ENCODE data around the gene CRABP2. TPM values are rescaled to one million over a fixed set of nuclear protein-coding genes. Genes with fewer than 3 reads are reported as not detected.

The CRABP2 gene
- total RNA-seq, 1 donor from 2014 or later: 146 TPM

DNA sequence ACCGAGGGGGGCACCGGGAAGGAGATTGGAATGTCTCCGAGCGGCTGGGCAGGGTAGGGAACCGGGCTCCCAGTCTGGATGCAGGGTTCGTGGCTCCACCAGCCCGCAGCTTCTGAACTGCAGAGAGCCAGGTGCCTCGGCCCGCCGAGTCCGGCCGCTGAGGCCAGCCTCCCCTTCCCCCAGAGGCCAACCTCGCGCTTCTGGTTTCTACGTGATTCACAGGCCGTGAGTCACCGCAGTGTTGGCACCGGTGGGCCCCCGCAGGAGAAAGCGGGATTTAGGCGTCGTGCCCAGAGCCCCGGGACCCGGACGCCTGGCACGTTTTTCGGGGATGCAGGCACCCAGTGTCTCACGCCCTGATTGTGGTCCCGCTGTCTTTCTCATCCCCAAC, 458 bp downstream of the CRABP2 start:
- TF ChIP-seq, protein P1, sequence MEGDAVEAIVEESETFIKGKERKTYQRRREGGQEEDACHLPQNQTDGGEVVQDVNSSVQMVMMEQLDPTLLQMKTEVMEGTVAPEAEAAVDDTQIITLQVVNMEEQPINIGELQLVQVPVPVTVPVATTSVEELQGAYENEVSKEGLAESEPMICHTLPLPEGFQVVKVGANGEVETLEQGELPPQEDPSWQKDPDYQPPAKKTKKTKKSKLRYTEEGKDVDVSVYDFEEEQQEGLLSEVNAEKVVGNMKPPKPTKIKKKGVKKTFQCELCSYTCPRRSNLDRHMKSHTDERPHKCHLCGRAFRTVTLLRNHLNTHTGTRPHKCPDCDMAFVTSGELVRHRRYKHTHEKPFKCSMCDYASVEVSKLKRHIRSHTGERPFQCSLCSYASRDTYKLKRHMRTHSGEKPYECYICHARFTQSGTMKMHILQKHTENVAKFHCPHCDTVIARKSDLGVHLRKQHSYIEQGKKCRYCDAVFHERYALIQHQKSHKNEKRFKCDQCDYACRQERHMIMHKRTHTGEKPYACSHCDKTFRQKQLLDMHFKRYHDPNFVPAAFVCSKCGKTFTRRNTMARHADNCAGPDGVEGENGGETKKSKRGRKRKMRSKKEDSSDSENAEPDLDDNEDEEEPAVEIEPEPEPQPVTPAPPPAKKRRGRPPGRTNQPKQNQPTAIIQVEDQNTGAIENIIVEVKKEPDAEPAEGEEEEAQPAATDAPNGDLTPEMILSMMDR (IDR thresholded peaks at IDR 0.05): no peak
- no peaks in the 10 kb centered on the region for H3K27me3 Mint-ChIP-seq (ENCODE audit: unreplicated experiment)
- H3K9me3 Mint-ChIP-seq (ENCODE audit: unreplicated experiment): no peaks in the 10 kb centered on the region
- H3K4me1 Mint-ChIP-seq (ENCODE audit: unreplicated experiment): peaks cover 71% of the 10 kb centered on the region
- H3K4me3 Mint-ChIP-seq (ENCODE audit: unreplicated experiment): peak overlapping the region; percentile 78
- DNase-seq (ENCODE audit: extremely low spot score, unreplicated experiment): peak; percentile 86
- H3K36me3 Mint-ChIP-seq (ENCODE audit: unreplicated experiment): peaks cover 11% of the 10 kb centered on the region
- H3K27ac Mint-ChIP-seq (ENCODE audit: unreplicated experiment): peak overlapping the region; percentile 95

DNA sequence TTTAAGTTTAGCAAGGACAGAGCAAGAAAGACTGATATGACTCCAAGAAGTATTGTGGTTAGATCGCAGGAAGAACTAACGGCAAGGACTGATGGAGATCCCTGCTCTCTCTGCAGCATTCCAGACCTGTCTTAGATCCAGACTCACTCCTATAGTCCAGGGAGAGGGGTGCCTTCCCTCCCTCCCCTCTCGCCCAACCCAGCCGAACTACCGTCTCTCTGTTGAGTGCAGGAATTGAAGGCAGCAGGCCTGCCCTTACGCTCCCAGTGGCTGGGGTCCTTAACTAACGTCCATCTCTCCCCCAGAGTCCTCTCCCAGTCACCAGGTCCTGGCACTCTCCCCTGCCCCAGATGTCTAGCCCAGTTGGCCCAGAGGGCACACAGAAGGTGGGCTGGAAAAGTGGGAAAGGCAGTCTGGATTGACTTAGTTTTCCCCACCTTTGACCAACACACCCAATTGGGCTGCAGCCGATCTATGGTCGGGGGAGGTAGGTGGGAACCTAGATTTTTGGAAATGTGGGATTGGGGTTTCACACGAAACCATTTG, 1.1 kb downstream of the CRABP2 start:
- DNase-seq (ENCODE audit: extremely low spot score, unreplicated experiment): no peak
- TF ChIP-seq, protein P1 (IDR thresholded peaks at IDR 0.05): no peak
- Mint-ChIP-seq H3K4me3 (ENCODE audit: unreplicated experiment) (peak overlapping the region; percentile 78), H3K4me1 (ENCODE audit: unreplicated experiment) (peaks cover 64% of the 10 kb centered on the region), H3K27me3 (ENCODE audit: unreplicated experiment) (no peaks in the 10 kb centered on the region), H3K27ac (ENCODE audit: unreplicated experiment) (peak overlapping the region; percentile 95), H3K9me3 (ENCODE audit: unreplicated experiment) (no peaks in the 10 kb centered on the region), H3K36me3 (ENCODE audit: unreplicated experiment) (peaks cover 17% of the 10 kb centered on the region)

DNA sequence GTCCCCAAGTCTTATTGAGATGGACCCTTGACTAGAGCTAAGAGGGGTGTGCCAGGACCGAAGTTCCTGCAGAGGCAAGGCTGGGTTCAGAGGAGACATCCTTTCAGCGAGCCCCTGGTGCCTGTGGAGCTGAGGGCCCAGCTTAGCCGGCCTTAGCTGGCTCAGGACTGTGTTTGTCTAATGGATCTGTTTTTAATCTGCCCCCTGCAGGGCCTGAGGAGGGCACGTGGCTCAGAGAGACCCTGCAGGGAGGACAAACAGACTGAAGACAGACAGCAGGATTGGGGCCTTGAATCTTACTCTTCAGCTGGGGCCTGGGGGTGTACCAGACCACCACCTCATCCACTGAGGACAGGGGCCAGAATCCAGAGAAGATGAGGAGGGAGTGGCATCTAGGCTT, 1.6 kb downstream of the CRABP2 start:
- H3K27me3 Mint-ChIP-seq (ENCODE audit: unreplicated experiment): no peaks in the 10 kb centered on the region
- H3K4me1 Mint-ChIP-seq (ENCODE audit: unreplicated experiment): peaks cover 59% of the 10 kb centered on the region
- H3K27ac Mint-ChIP-seq (ENCODE audit: unreplicated experiment): peak overlapping the region; percentile 95
- DNase-seq (ENCODE audit: extremely low spot score, unreplicated experiment): no peak
- TF ChIP-seq, protein P1 (IDR thresholded peaks at IDR 0.05): no peak
- H3K4me3 Mint-ChIP-seq (ENCODE audit: unreplicated experiment): peak overlapping the region; percentile 78
- peaks cover 21% of the 10 kb centered on the region for H3K36me3 Mint-ChIP-seq (ENCODE audit: unreplicated experiment)
- no peaks in the 10 kb centered on the region for H3K9me3 Mint-ChIP-seq (ENCODE audit: unreplicated experiment)

- Mint-ChIP-seq H3K27me3 (ENCODE audit: unreplicated experiment) (no peaks in the 10 kb centered on the region), H3K4me3 (ENCODE audit: unreplicated experiment) (peak overlapping the region; percentile 78), H3K27ac (ENCODE audit: unreplicated experiment) (peak overlapping the region; percentile 95), H3K36me3 (ENCODE audit: unreplicated experiment) (peaks cover 24% of the 10 kb centered on the region), H3K9me3 (ENCODE audit: unreplicated experiment) (no peaks in the 10 kb centered on the region), H3K4me1 (ENCODE audit: unreplicated experiment) (peaks cover 55% of the 10 kb centered on the region)
- TF ChIP-seq, protein P1 (IDR thresholded peaks at IDR 0.05): no peak
- DNase-seq (ENCODE audit: extremely low spot score, unreplicated experiment): no peak
These were observed 2.0 kb downstream of the CRABP2 start for GRCh38 chr1:156703336-156703735.

- no peak overlapping the region for H3K4me3 Mint-ChIP-seq (ENCODE audit: unreplicated experiment)
- peaks cover 31% of the 10 kb centered on the region for H3K4me1 Mint-ChIP-seq (ENCODE audit: unreplicated experiment)
- TF ChIP-seq, protein P1 (IDR thresholded peaks at IDR 0.05): no peak
- H3K27ac Mint-ChIP-seq (ENCODE audit: unreplicated experiment): no peak overlapping the region
- H3K36me3 Mint-ChIP-seq (ENCODE audit: unreplicated experiment): peaks cover 30% of the 10 kb centered on the region
- no peak for DNase-seq (ENCODE audit: extremely low spot score, unreplicated experiment)
- H3K9me3 Mint-ChIP-seq (ENCODE audit: unreplicated experiment): no peaks in the 10 kb centered on the region
- peaks cover 2% of the 10 kb centered on the region for H3K27me3 Mint-ChIP-seq (ENCODE audit: unreplicated experiment)
These were observed 4.4 kb downstream of the CRABP2 start for GRCh38 chr1:156700736-156701531.
